H1 (cell line): ENCODE results near the gene PRDM5.

Source experiments
- ATF3 ChIP-seq: IDR thresholded peaks from 2 replicates; pipeline ENCODE4 v1.6.1; 2011; ENCODE audit warnings: low read depth, mild to moderate bottlenecking, low read length; ENCODE audit not compliant: insufficient read depth
- CTCF ChIP-seq, 3 experiments: IDR thresholded peaks; 1 replicate in 2 of 3; 2 replicates in 1 of 3; pipeline versions ENCODE4 v1.5.1 to v1.6.1; 2011; ENCODE audit warnings: low read length in 3 of 3, mild to moderate bottlenecking in 3 of 3, inconsistent platforms in 2 of 3, low read depth in 1 of 3, moderate library complexity in 1 of 3; ENCODE audit not compliant: insufficient read depth in 1 of 3; ENCODE audit errors: control extremely low read depth in 1 of 3
- EZH2 ChIP-seq: fragments of 200-600 bp; sonication (generic); IDR thresholded peaks from 2 replicates; pipeline ENCODE4 v1.7.1; 2012; ENCODE audit warnings: low read depth, mild to moderate bottlenecking, moderate library complexity, low read length, inconsistent platforms; ENCODE audit not compliant: severe bottlenecking
- POLR2A ChIP-seq, 2 experiments: IDR thresholded peaks; 1 replicate in 1 of 2; 2 replicates in 1 of 2; pipeline ENCODE4 v1.6.1; 2011; ENCODE audit warnings: low read depth in 2 of 2, low read length in 2 of 2, mild to moderate bottlenecking in 2 of 2; ENCODE audit errors: control extremely low read depth in 1 of 2
- SP1 ChIP-seq: IDR thresholded peaks from 2 replicates; pipeline ENCODE4 v1.6.1; 2011; ENCODE audit warnings: low read depth, low read length

- TF ChIP-seq CTCF (IDR thresholded peaks at IDR 0.05; ENCODE audit: control extremely low read depth in 1 of 3, insufficient read depth in 1 of 3, low read depth in 1 of 3, low read length in 3 of 3), result peak; percentile 67 to 81 (median 78)
- no peak for TF ChIP-seq POLR2A (IDR thresholded peaks at IDR 0.05; ENCODE audit: control extremely low read depth in 1 of 2, low read depth in 2 of 2, low read length in 2 of 2)
- no peak for TF ChIP-seq SP1
- TF ChIP-seq EZH2, result no peak
- no peak for TF ChIP-seq ATF3
Observed at GRCh38 chr4:120843849-120844527, 78.5 kb downstream of the PRDM5 start.
